ENCODE data around the gene HNRNPA1L2. TPM values are rescaled to one million over a fixed set of nuclear protein-coding genes. Genes with fewer than 3 reads are reported as not detected.
"Not testable (repeated sequence)": the region's sequence is repeated elsewhere in the genome, so short reads cannot be mapped to it uniquely, and the experiment has no call there.

HNRNPA1L2 gene
- polyA plus RNA-seq, 1 of the 3 experiments (the other 2 are of a cell fraction) = 4.5 TPM

- no peak for TF ChIP-seq CTCF (IDR thresholded peaks at IDR 0.05)
- no peak for TF ChIP-seq PBX3 (IDR thresholded peaks at IDR 0.05)
- peak; percentile 22; the same call in 1 of the 2 replicates for TF ChIP-seq IRF3 (IDR thresholded peaks at IDR 0.05; ENCODE audit: low read depth, low read length)
- peak; percentile 71; the same call in 1 of the 2 replicates for TF ChIP-seq YY1 (IDR thresholded peaks at IDR 0.05; ENCODE audit: low read depth)
- peak; percentile 88 for TF ChIP-seq TAF1 (IDR thresholded peaks at IDR 0.05; ENCODE audit: borderline replicate concordance, low read depth, low read length)
- no peak for TF ChIP-seq MEF2A (IDR thresholded peaks at IDR 0.05; ENCODE audit: borderline replicate concordance, low read depth)
- TF ChIP-seq GATA2 (CRISPR knock-in tag; IDR thresholded peaks at IDR 0.05) = no peak
- TF ChIP-seq FOSL2 (IDR thresholded peaks at IDR 0.05; ENCODE audit: borderline replicate concordance, low read depth) = no peak
- TF ChIP-seq EP300 (IDR thresholded peaks at IDR 0.05; ENCODE audit: borderline replicate concordance in 1 of 2, low read depth in 1 of 2, low read length in 1 of 2) = no peak
- peak; percentile 37; the same call in 1 of the 2 replicates for TF ChIP-seq MAX (IDR thresholded peaks at IDR 0.05; ENCODE audit: low read depth)
- TF ChIP-seq JUND (IDR thresholded peaks at IDR 0.05) = no peak
- TF ChIP-seq TEAD4 (IDR thresholded peaks at IDR 0.05; ENCODE audit: borderline replicate concordance, insufficient read depth) = no peak
- peak; percentile 21; the same call in 1 of the 2 replicates for TF ChIP-seq TCF12 (IDR thresholded peaks at IDR 0.05)
- TF ChIP-seq NRF1 (IDR thresholded peaks at IDR 0.05; ENCODE audit: low read depth, low read length) = no peak
- TF ChIP-seq ELF1 (IDR thresholded peaks at IDR 0.05) = peak; percentile 81
- no peak for TF ChIP-seq USF1 (IDR thresholded peaks at IDR 0.05; ENCODE audit: borderline replicate concordance, low read depth)
- TF ChIP-seq RFX5 (IDR thresholded peaks at IDR 0.05; ENCODE audit: low read length) = no peak
- peak; percentile 95 for TF ChIP-seq CHD2 (IDR thresholded peaks at IDR 0.05; ENCODE audit: low read length, partially characterized antibody)
- TF ChIP-seq SMC3 (IDR thresholded peaks at IDR 0.05; ENCODE audit: low read depth, low read length) = no peak
- TF ChIP-seq POLR2AphosphoS5 (IDR thresholded peaks at IDR 0.05; ENCODE audit: low read depth, low read length) = peak; percentile 84
- no peak; the same call in 1 of the 2 replicates for TF ChIP-seq NFIC (IDR thresholded peaks at IDR 0.05; ENCODE audit: borderline replicate concordance)
Observed at GRCh38 chr13:52617070-52618060, 24.9 kb upstream of the HNRNPA1L2 start (continued).

- 96% methylated on average over 6 of the region's 7 CpGs for WGBS (ENCODE audit: low lambda C conversion rate)
- H3K9me3 ChIP-seq; H3K9me2 ChIP-seq; H3K4me2 ChIP-seq; H2AFZ ChIP-seq (ENCODE audit: low read depth); H3K27me3 ChIP-seq (ENCODE audit: insufficient read depth); DNase-seq; H3K4me1 ChIP-seq (ENCODE audit: control insufficient read depth in 1 of 2, insufficient read depth in 2 of 2, low read depth in 1 of 2, low read length in 1 of 2); H3K27ac ChIP-seq (ENCODE audit: low read depth in 2 of 2, low read length in 1 of 2); H4K20me1 ChIP-seq (ENCODE audit: insufficient read depth); H3K79me2 ChIP-seq (ENCODE audit: insufficient read depth); CTCF ChIA-PET; H3F3A ChIP-seq (replicated peaks; ENCODE audit: insufficient read depth); H3K4me3 ChIP-seq (ENCODE audit: low read depth in 2 of 2, low read length in 1 of 2); H3K9ac ChIP-seq: not testable (repeated sequence)
- POLR2A ChIA-PET = interaction anchor here (1.2 kb wide), 1 partner anchor 14 kb away, joined by 3 read pairs; no protein-coding TSS in a partner anchor
- peaks cover 16 to 43% of the 10 kb centered on the region in 2 experiments for H3K36me3 ChIP-seq (replicated peaks in 1 of 2; ENCODE audit: control insufficient read depth in 1 of 2, insufficient read depth in 2 of 2, low read length in 1 of 2)
Observed at GRCh38 chr13:52631083-52631690, 11.0 kb upstream of the HNRNPA1L2 start.
